Measurements from ENCODE around the gene CAPZA3.

DNA sequence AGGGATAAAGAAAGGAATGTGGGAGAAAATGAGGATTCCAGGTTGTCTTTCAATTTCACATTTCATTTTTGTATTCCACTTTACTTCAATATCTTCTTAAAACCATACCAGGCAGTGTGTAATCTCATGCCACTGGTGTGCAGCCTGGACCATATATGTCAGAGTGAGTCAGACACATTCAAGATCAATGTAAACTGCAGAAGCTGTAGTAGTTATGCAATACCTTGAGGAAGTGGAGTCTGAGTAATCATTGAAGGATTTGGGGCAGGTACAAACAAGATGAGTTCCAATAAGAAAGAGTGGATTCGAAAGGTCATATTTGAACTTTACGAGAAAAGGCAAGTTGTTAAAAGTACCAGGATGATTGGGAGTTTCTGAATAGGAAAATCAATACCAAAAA is 14.2 kb upstream of the CAPZA3 start:
- TF ChIP-seq HDGF (IDR thresholded peaks at IDR 0.05; ENCODE audit: borderline replicate concordance) (no peak), FOXA1 (IDR thresholded peaks at IDR 0.05) (no peak), FOXK2 (IDR thresholded peaks at IDR 0.05) (no peak), ARNT (IDR thresholded peaks at IDR 0.05) (no peak), FOXM1 (IDR thresholded peaks at IDR 0.05; ENCODE audit: borderline replicate concordance) (no peak), TARDBP (IDR thresholded peaks at IDR 0.05) (no peak), SP1 (IDR thresholded peaks at IDR 0.05) (no peak), NFRKB (IDR thresholded peaks at IDR 0.05) (no peak)
